ENCODE results near the gene UAP1L1. TPM values are rescaled to one million over a fixed set of nuclear protein-coding genes. Genes with fewer than 3 reads are reported as not detected.

Gene UAP1L1
- total and polyA plus RNA-seq, 9 of the 15 experiments (the other 6 are each of a cell fraction or from before 2014, with no cell fraction given) = 0.20 to 8.6 (median 3.7) TPM

DNA sequence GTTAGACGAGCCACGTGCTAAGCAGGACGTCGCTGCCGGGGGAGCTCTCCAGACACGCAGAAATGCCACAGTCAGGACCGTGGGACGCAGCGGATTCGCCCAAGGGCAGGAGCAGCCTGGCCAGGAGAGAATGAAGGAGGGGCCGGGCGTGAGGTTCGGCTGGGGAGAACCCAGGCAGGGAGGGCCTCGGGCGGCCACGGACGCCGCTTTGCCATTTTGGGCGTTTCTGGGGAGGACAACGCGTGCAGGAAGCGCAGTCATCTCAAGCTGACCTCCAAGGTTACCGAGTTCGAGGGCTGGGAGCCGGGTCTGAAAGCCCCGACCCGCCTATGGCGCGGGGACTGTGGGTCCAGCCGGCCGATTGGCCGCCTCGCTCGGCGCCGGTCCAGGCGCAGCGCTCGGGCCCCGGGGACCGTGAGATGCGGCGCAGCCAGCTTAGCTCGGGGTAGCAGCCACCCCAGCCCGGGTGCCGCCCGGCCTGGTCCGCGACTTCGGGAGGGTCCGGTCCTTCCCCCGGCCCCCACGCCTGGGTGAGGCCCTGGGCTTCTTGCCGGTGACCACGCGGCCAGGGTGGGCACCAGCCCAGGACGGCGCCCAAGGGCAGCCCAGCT lies 8.7 kb downstream of the UAP1L1 start (continued):
- no peak for TF ChIP-seq SMARCB1 (IDR thresholded peaks at IDR 0.05; ENCODE audit: insufficient read length, low read depth)
- peak; percentile 88 for TF ChIP-seq CHD1 (IDR thresholded peaks at IDR 0.05; ENCODE audit: low read length)
- no peak for TF ChIP-seq ZNF324 (CRISPR knock-in tag; IDR thresholded peaks at IDR 0.05)
- TF ChIP-seq TSC22D4 (tag; IDR thresholded peaks at IDR 0.05) = no peak
- no peak for TF ChIP-seq SMARCA4 (IDR thresholded peaks at IDR 0.05)
- TF ChIP-seq FOXM1 (IDR thresholded peaks at IDR 0.05; ENCODE audit: low read depth) = no peak
- 0 out of 2 replicates have a peak, but pooled peaks have one; percentile 20 for TF ChIP-seq FOXM1 (CRISPR knock-in tag; IDR thresholded peaks at IDR 0.05; ENCODE audit: low read depth)
- TF ChIP-seq C11orf30 (IDR thresholded peaks at IDR 0.05; ENCODE audit: low read depth) = no peak
- no peak for TF ChIP-seq TAF15 (IDR thresholded peaks at IDR 0.05; ENCODE audit: low read depth, low read length)
- TF ChIP-seq FOXK1 (CRISPR knock-in tag; IDR thresholded peaks at IDR 0.05; ENCODE audit: borderline replicate concordance) = no peak
- no peak for TF ChIP-seq ETS2 (tag; IDR thresholded peaks at IDR 0.05; ENCODE audit: borderline replicate concordance, poor library complexity, severe bottlenecking)
- TF ChIP-seq SP2 (IDR thresholded peaks at IDR 0.05; ENCODE audit: extremely low read depth, low read depth, low read length, poor library complexity, severe bottlenecking) = no peak
- 0 out of 2 replicates have a peak, but pooled peaks have one; percentile 35 for TF ChIP-seq SIN3B (IDR thresholded peaks at IDR 0.05; ENCODE audit: low read depth)
- TF ChIP-seq RB1 (IDR thresholded peaks at IDR 0.05; ENCODE audit: low read depth) = no peak; the same call in 1 of the 2 replicates
- no peak for TF ChIP-seq HLTF (IDR thresholded peaks at IDR 0.05)
- TF ChIP-seq ZC3H4 (CRISPR knock-in tag; IDR thresholded peaks at IDR 0.05; ENCODE audit: borderline replicate concordance) = peak; percentile 19; the same call in 1 of the 2 replicates
- no peak for TF ChIP-seq ZNF76 (CRISPR knock-in tag; IDR thresholded peaks at IDR 0.05; ENCODE audit: borderline replicate concordance)
- no peak for TF ChIP-seq DPF2 (IDR thresholded peaks at IDR 0.05)
- TF ChIP-seq FOXP4 (CRISPR knock-in tag; IDR thresholded peaks at IDR 0.05; ENCODE audit: borderline replicate concordance) = no peak
- TF ChIP-seq NFIC (IDR thresholded peaks at IDR 0.05) = peak; percentile 32; the same call in 1 of the 2 replicates
- no peak for TF ChIP-seq PREB (CRISPR knock-in tag; IDR thresholded peaks at IDR 0.05)
- TF ChIP-seq ELK1 (CRISPR knock-in tag; IDR thresholded peaks at IDR 0.05) = no peak
- TF ChIP-seq KLF1 (tag; IDR thresholded peaks at IDR 0.05) = no peak
- no peak for TF ChIP-seq BRCA1 (IDR thresholded peaks at IDR 0.05)
- TF ChIP-seq BRCA1 (CRISPR knock-in tag; IDR thresholded peaks at IDR 0.05) = 0 out of 2 replicates have a peak, but pooled peaks have one; percentile 63
- TF ChIP-seq FOXJ2 (tag; IDR thresholded peaks at IDR 0.05) = no peak
- no peak for TF ChIP-seq MCM3 (IDR thresholded peaks at IDR 0.05)
- TF ChIP-seq ZNF24 (IDR thresholded peaks at IDR 0.05) = no peak; the same call in 1 of the 2 replicates
- TF ChIP-seq HEY1 (CRISPR knock-in tag; IDR thresholded peaks at IDR 0.05; ENCODE audit: borderline replicate concordance) = no peak

All from K562 (cell line).